GM18873 (cell line): ENCODE data around the gene HCRTR1.
"Not testable (repeated sequence)": the region's sequence is repeated elsewhere in the genome, so short reads cannot be mapped to it uniquely, and the experiment has no call there.

Source experiments
- ATAC-seq: cut with Tn5 transposase; IDR thresholded peaks from one replicate; pipeline ENCODE4 v1.9.1; 2021; ENCODE audit warnings: mild to moderate bottlenecking, moderate library complexity, moderate number of reproducible peaks; ENCODE audit not compliant: unreplicated experiment, low FRiP score

Gene HCRTR1

GRCh38 chr1:31580891-31581603, 36.4 kb upstream of the HCRTR1 start:
- no peak for ATAC-seq

DNA sequence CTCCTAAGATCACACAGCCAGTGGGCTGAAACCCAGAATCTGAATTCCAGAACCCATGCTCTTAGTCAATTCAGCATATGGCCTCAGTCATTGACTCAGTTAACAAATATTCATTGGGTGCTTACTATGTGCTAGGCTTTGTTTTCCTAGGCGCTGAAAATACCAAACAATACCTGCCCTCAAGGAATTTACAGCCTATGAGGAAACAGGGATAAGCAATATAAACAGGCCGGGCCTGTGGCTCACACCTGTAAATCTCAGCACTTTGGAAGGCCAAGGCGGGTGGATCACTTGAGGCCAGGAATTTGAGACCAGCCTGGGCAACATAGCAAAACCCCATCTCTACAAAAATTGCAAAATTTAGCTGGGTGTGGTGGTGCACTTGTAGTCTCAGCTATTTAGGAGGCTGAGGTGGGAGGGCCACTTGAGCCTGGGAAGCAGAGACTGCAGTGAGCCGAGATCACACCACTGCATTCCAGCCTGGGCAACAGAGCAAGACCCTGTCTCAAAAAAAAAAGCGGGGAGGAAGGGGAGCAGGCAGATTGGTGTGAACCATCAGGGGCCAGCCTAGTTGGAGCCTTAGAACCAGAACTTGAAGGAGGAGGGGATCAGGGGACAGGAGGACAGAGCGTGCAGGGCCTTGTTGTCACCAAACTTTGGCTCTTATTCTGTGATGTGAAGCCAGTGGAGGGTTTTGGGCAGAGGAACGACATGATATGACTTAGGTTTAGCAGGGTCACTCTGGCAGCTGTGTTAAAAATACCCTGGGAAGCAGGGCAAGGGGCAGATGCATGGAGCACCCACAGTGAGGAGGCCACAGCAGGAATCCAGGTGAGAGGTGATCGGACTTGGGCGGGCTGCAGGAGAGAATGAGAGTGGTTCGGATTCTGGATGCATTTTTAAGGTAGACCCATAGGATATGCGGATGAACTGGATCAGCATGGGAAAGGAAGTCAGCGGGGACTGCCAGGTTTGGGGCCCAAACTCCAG, 35.4 kb upstream of the HCRTR1 start:
- ATAC-seq, result no peak

DNA sequence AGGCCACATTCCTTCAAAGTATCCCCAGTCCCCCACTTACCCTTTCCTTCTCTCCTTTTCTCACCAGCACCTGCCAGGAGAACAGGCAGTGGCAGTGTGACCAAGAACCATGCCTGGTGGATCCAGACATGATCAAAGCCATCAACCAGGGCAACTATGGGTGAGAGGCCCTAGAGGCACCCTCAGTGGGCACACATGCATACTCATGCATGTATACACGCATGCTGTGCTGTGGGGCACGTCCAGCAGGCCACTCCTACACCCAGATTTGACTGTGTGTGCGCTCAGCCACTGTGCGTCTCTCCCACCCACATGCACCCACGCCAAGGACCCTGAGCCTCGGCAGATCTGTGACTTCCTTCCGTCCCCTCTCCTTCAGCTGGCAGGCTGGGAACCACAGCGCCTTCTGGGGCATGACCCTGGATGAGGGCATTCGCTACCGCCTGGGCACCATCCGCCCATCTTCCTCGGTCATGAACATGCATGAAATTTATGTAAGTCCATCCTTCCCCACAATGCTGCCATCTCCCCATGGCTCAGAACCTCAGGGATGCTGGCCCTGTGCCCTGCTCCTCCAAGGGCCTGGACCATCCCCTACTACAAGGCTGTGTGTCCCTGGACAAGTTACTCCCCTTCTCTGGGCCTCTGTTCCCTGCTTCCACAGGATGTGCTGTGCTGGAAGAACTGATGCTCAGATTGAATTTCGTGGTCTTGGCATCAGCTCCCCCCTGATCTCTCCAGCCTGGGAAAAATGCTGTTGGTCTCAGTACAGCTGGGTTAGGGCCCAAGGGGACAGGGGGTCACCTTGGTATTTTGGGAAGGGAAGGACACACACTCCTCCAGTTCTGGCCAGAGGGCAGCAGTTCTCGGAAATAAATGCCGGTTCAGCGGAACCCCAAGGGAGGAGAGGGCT, 34.2 kb upstream of the HCRTR1 start:
- no peak for ATAC-seq

- no peak for ATAC-seq
Measured at GRCh38 chr1:31583995-31584868, 33.3 kb upstream of the HCRTR1 start.

- no peak for ATAC-seq
Measured at GRCh38 chr1:31584869-31585735, 32.4 kb upstream of the HCRTR1 start.

GRCh38 chr1:31585736-31586365, 31.6 kb upstream of the HCRTR1 start:
- ATAC-seq, result no peak

- ATAC-seq, result no peak
Measured at GRCh38 chr1:31586376-31587327, 30.8 kb upstream of the HCRTR1 start.

DNA sequence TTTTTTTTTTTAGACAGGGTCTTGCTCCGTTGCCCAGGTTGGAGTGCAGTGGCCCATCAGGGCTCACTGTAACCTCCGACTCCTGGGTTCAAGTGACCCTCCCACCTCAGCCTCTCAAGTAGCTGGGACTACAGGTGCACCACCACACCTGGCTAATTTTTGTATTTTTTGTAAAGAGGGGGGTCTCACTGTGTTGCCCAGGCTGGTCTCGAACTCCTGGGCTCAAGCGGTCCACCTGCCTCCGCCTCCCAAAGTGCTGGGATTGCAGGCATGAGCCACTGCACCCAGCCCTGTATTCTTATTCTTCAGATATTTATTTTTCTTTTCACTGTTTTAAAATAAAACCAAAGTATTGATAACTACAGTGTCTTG, 30.2 kb upstream of the HCRTR1 start:
- ATAC-seq, result not testable (repeated sequence)

- no peak for ATAC-seq
Measured at GRCh38 chr1:31587720-31588423, 29.6 kb upstream of the HCRTR1 start.

- no peak for ATAC-seq
Measured at GRCh38 chr1:31588751-31589515, 28.6 kb upstream of the HCRTR1 start.

DNA sequence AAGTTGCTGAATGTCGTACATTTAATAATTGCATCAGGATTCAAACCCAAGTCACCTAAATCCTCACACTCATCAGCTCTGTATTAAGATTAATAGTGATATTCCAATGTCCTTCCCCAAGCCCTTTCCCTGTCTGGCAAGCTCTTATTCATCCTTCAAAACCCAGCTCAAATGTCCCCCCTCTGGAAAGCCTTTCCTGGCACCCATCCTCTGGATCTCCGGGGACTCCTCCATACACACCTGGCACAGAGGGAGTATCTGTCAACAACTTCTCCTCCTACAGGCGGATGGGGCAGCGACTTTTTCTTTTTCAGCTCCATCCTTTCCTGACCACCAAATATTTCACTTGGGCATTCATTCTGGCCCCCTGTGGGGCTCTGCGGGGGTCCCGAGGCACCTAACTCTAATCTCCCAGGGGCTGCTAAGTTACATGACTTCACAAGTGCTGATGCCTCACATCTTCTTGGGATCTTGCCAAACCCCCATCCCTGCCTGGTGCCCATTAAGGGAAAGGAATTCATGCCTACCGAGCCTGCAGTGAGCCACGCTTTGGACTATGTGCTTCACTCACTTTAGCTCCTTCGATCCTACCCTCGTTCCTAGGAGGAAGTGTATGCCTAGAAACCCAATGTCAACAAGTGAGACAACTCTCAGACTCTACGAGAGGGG, 25.9 kb upstream of the HCRTR1 start:
- ATAC-seq, result no peak

- ATAC-seq, result no peak
Measured at GRCh38 chr1:31592132-31592531, 25.4 kb upstream of the HCRTR1 start.

- no peak for ATAC-seq
Measured at GRCh38 chr1:31593136-31593665, 24.3 kb upstream of the HCRTR1 start.

- no peak for ATAC-seq
Measured at GRCh38 chr1:31593770-31594632, 23.5 kb upstream of the HCRTR1 start.
